Measurements from ENCODE around the gene TRAFD1.
"Not testable (repeated sequence)": the region's sequence is repeated elsewhere in the genome, so short reads cannot be mapped to it uniquely, and the experiment has no call there.

Gene TRAFD1

DNA sequence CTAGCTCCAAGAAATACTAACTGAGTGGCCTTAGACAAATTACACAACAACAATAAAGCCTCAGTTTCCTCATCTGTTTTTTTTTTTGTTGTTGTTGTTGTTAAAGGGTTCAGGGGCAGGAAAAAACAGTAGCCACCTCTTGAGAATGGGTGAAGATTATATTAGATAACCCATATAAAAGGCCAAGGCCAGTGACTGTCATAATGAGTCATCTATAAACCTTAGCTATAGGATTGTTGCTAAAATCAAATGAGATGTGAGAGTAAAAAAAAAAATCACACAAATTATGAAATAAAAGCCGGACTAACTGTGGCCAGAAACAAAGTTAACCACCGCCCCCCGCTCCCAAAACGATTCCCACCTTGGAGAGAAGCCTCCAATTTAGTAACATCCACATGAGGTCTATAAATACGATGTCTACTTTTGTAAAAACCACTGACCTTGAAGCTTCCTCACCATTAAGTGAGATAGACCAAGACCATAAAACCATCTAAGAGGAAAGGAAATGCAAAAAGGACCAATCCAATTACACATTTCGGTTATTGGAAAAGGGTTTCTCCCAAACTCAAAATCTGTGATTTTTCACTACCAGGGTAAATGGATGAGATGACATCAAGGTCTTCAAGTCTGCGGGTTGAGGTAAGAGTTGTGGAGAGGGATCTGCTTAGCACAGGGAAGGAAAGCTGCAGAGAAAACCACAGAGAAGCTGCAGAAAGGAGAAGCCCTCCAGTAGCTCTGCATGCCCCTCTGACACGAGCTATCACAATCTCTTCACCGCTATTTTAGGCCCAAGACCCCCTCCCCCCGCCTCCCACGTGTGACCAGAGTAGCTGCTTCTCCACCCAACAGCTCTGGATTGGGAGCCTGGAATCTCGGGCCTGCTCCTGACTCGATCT lies 17.8 kb upstream of the TRAFD1 start:
- H3K4me3 ChIP-seq (ENCODE audit: low read depth, low read length), result peak overlapping the region; percentile 96
- no peak for DNase-seq
- H3K36me3 ChIP-seq (replicated peaks), result peaks cover 2% of the 10 kb centered on the region
- no peaks in the 10 kb centered on the region for H3K27me3 ChIP-seq (replicated peaks)
- in situ Hi-C loops (cut with HindIII; ENCODE audit: low pct_ligation_motif_present, low sequenced_read_pairs), result no loop called here
- TF ChIP-seq, protein P1, sequence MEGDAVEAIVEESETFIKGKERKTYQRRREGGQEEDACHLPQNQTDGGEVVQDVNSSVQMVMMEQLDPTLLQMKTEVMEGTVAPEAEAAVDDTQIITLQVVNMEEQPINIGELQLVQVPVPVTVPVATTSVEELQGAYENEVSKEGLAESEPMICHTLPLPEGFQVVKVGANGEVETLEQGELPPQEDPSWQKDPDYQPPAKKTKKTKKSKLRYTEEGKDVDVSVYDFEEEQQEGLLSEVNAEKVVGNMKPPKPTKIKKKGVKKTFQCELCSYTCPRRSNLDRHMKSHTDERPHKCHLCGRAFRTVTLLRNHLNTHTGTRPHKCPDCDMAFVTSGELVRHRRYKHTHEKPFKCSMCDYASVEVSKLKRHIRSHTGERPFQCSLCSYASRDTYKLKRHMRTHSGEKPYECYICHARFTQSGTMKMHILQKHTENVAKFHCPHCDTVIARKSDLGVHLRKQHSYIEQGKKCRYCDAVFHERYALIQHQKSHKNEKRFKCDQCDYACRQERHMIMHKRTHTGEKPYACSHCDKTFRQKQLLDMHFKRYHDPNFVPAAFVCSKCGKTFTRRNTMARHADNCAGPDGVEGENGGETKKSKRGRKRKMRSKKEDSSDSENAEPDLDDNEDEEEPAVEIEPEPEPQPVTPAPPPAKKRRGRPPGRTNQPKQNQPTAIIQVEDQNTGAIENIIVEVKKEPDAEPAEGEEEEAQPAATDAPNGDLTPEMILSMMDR (IDR thresholded peaks at IDR 0.05; ENCODE audit: low read depth, low read length, missing control alignments), result no peak
- peak overlapping the region; percentile 68 for H3K27ac ChIP-seq

DNA sequence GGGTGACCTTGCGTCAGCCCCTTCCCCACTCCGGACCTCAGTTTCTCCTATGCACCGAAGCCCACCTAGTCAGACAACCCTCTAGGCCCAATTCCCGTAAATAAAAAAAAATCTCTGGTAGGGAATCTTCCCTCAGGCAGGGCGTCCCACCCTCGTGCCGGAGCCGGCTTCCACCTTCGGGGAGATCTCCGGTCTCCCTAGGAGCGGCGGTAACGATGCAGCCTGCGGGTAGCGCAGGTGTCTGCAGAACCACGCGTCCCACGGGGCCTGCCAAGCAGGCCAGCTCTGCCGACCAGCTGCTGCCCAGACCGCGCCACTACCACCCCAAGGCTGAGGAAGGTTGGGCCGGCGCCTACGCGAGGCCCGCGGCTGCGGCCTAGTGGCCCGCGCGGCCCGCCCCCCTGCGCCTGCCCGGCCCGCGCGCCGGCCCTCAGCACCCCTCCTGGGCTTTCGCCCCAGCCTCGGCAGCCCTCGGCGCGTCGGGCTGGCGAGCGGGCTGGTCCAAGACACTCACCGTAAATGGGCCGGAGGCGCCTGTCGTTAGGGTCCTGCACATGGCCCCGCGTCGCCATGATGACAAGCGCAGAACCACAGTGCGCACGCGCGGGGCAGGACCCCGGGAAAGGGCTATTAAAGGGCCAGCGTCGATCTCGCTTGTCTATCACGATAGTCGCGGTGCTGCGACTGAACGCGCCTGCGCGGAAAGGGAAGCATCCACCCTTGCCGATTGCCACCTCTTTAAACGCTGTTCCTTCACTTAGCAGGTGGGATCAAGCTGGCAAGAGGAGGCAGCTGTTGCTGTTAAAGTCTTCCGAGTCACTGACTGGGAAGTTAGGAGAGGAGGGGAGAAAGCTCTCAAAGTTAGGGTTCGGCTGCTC lies 16.9 kb upstream of the TRAFD1 start, which contains the start of gene NAA25:
TSS of gene NAA25 (minus strand) at position 582 of the 878 bp plus-strand sequence. CDS start at position 572, 10 bp downstream.
- Histone ChIP-seq H3K36me3 (replicated peaks) (peaks cover 2% of the 10 kb centered on the region), H3K27ac (peak within 1 kb of the TSS; percentile 68), H3K4me3 (ENCODE audit: low read depth, low read length) (peak within 1 kb of the TSS; percentile 96), H3K27me3 (replicated peaks) (no peaks in the 10 kb centered on the region)
- TF ChIP-seq, protein P1 (IDR thresholded peaks at IDR 0.05; ENCODE audit: low read depth, low read length, missing control alignments), result no peak
- peak; percentile 83 for DNase-seq
- in situ Hi-C loops (cut with HindIII; ENCODE audit: low pct_ligation_motif_present, low sequenced_read_pairs), result no loop called here

DNA sequence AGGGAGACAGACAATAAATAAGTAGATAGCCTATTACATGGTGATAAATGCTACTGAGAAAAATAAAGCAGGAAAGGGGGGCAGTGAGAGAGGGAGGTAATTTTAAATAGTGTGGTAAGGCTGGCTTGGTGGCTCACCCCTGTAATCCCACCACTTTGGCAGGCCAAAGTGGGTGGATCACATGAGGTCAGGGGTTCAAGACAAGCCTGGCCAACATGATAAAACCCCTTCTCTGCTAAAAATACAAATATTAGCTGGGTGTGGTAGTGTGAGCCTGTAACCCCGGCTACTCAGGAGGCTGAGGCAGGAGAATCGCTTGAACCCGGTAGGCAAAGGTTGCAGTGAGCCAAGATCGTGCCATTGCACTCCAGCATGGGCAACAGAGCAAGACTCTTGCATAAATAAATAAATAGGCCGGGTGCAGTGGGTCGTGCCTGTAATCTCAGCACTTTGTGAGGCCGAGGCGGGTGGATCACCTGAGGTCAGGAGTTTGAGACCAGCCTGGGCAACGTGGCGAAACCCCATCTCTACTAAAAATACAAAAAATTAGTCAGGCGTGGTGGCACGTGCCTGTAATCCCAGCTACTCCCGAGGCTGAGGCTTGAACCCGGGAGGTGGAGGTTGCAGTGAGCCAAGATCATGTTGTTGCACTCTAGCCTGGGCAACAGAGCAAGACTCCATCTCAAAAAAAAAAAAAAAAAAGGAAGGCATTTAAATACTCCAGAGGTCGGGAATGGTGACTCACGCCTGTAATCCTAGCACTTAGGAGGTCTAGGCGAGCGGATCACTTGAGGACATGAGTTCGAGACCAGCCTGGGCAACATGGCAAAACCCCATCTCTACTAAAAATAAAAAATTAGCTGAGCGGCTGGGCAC lies 14.3 kb upstream of the TRAFD1 start:
- H3K27me3 ChIP-seq (replicated peaks); H3K4me3 ChIP-seq (ENCODE audit: low read depth, low read length); in situ Hi-C loops (cut with HindIII; ENCODE audit: low pct_ligation_motif_present, low sequenced_read_pairs); H3K36me3 ChIP-seq (replicated peaks); DNase-seq; H3K27ac ChIP-seq: not testable (repeated sequence)

DNA sequence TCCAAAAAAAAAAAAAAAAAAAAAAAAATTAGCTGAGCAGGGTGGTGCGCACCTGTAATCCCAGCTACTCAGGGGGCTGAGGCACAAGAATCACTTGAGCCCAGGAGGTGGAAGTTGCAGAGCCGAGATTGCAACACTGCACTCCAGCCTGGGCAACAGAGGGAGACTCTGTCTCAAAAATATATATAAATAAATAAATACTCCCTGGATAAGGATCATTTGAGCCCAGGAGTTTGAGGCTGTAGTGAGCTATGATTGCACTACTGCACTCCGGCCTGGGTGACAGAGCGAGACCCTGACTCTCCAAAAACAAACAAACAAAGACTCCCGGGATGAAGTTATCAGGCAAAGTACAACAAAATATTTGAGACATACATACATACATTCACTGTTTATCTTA lies 13.4 kb upstream of the TRAFD1 start:
- Histone ChIP-seq H3K27me3 (replicated peaks) (no peaks in the 10 kb centered on the region), H3K36me3 (replicated peaks) (no peaks in the 10 kb centered on the region), H3K4me3 (ENCODE audit: low read depth, low read length) (no peak overlapping the region), H3K27ac (no peak overlapping the region)
- in situ Hi-C loops (cut with HindIII; ENCODE audit: low pct_ligation_motif_present, low sequenced_read_pairs), result no loop called here
- no peak for DNase-seq
- TF ChIP-seq, protein P1 (IDR thresholded peaks at IDR 0.05; ENCODE audit: low read depth, low read length, missing control alignments), result no peak

DNA sequence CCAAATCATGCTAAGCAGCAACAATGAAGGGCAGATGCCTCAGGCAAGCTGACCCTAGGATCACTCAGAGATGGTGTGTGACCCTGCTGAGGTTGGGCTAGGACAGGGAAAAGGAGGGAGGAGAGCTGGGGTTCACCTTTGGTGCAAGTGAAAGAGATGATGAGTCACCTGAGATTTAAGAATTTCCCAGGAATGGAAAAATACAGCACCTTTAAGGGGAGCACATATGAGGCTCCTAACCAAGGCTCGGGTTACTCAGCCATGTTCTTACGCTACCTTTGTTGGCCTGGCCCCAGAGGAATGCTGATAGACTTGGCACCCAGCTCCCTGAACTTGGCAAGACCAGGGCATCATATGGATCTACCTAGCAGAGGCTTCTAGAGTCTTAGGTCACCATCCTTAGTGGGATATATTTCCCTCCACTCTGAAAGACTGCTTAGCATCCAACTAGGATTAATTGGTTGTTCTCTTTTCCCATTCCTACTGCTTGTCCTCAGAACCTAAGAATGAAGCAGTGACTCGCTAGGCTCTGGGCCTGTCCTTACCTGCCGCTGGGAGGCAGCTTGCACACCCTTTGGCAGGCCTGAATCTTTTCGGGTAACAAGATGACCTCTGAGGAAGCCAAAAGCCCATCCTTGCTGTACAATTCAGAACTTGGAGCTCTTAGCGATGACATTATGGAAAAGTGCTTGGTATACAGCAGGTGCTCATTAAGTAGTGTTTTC lies 12.8 kb upstream of the TRAFD1 start:
- no peaks in the 10 kb centered on the region for H3K27me3 ChIP-seq (replicated peaks)
- no peak for DNase-seq
- H3K36me3 ChIP-seq (replicated peaks), result no peaks in the 10 kb centered on the region
- in situ Hi-C loops (cut with HindIII; ENCODE audit: low pct_ligation_motif_present, low sequenced_read_pairs), result no loop called here
- H3K27ac ChIP-seq, result no peak overlapping the region
- TF ChIP-seq, protein P1 (IDR thresholded peaks at IDR 0.05; ENCODE audit: low read depth, low read length, missing control alignments), result no peak
- no peak overlapping the region for H3K4me3 ChIP-seq (ENCODE audit: low read depth, low read length)

Measured in brain microvascular endothelial cell (primary cell).